Ovary (tissue), 9 donors: Measurements from ENCODE around the gene BUD31. TPM values are rescaled to one million over a fixed set of nuclear protein-coding genes. Genes with fewer than 3 reads are reported as not detected.
"Not testable (repeated sequence)": the region's sequence is repeated elsewhere in the genome, so short reads cannot be mapped to it uniquely, and the experiment has no call there.

Experiments used
- DNase-seq, 5 donors: peaks; one replicate each; pipeline ENCODE4 v3.0.0-alpha.2; 2019 to 2020
- H3K27ac ChIP-seq, 2 donors: fragments of 200-600 bp; one replicate each; pipeline versions ENCODE4 v1.5.1 to v1.8.0; 2019 to 2022
- H3K27me3 ChIP-seq: fragments of 200-600 bp; one replicate; pipeline ENCODE4 v1.8.0; 2022
- H3K36me3 ChIP-seq: fragments of 200-600 bp; sonication (generic); one replicate; pipeline ENCODE4 v1.5.1; 2019
- H3K4me1 ChIP-seq: one replicate; pipeline ENCODE4 v1.8.1; 2013; ENCODE audit warnings: mild to moderate bottlenecking, moderate library complexity; ENCODE audit not compliant: insufficient read depth
- H3K4me3 ChIP-seq: fragments of 200-600 bp; sonication (generic); one replicate; pipeline ENCODE4 v1.5.1; 2017
- H3K9me3 ChIP-seq, 2 donors: fragments of 200-600 bp in 1 of 2; sonication (generic) in 1 of 2; one replicate each; pipeline versions ENCODE4 v1.5.1 to v1.8.1; 2013 to 2019; ENCODE audit warnings: mild to moderate bottlenecking in 1 of 2, moderate library complexity in 1 of 2
- EP300 ChIP-seq: sonication (generic); formaldehyde crosslinking; IDR thresholded peaks from one replicate; pipeline ENCODE4 v1.6.1; 2017; ENCODE audit warnings: antibody characterized with exemption
- POLR2A ChIP-seq: fragments of 450-650 bp; IDR thresholded peaks from one replicate; pipeline ENCODE4 v1.6.1; 2017; ENCODE audit warnings: antibody characterized with exemption, mild to moderate bottlenecking, moderate library complexity
- WGBS, 3 donors: extraction: QIAGEN DNeasy Blood & Tissue Kit in 1 of 3; methylation state at CpG; one replicate each; pipeline versions ENCODE4 v1.1.5 to v1.1.7; 2013 to 2017; 5-methylcytosine and 5-hydroxymethylcytosine counted together
- intact Hi-C, 4 donors: fragments of 100-400 bp; cut with DNase I; formaldehyde crosslinking; loops; one replicate each; pipeline versions ENCODE4 v1.11.0 to v1.15.1; 2022 to 2023
- polyA plus RNA-seq, 2 donors: library from polyadenylated mRNA; stranded (reverse); fragments of 200-250 nt in 1 of 2; fragments of 350-450 nt in 1 of 2; fragmentation: Illumina TruSeq in 1 of 2; extraction: RNeasy Lipid Tissue Mini Kit (QIAGEN cat#74804) in 1 of 2; gene quantifications; one replicate each; pipeline ENCODE4 v1.2.3, GENCODE V29; 2013 to 2014
- total RNA-seq, 7 donors: library from RNA; depleted of rRNA in 2 of 7; stranded (reverse); fragments of >200 nt in 2 of 7; fragmentation: NEBNext Ultra II Directional in 3 of 7; extraction: Animal tissue kit (Norgen Biotek cat#: 25700) in 3 of 7; gene quantifications; one replicate each; pipeline versions ENCODE4 v1.1.0 to v1.2.4, GENCODE V29; 2016 to 2023
- TF ChIP-seq, protein P1 (sequence below), 3 donors: fragments of 450-650 bp in 2 of 3; fragments of 200-600 bp in 1 of 3; IDR thresholded peaks; one replicate each; pipeline versions ENCODE4 v1.5.1 to v1.8.0; 2016 to 2022; ENCODE audit warnings: antibody characterized with exemption in 3 of 3, mild to moderate bottlenecking in 1 of 3
- donor health status: DM: no; HTN: no; CAD: no; lungs with moderate emphysema.
- donor health status: DM: no; HTN: no; CAD: no.
- donor health status: Bipolar disorder and iron deficiency.
- donor health status: DM: yes; HTN: yes; CAD: no.
- donor health status: DM: no; HTN: no; CAD: no.
- donor health status: DM: yes; HTN: yes; CAD: no.

Gene BUD31
- total and polyA plus RNA-seq, 9 donors, result 44.4 to 157 (median 65.2) TPM

DNA sequence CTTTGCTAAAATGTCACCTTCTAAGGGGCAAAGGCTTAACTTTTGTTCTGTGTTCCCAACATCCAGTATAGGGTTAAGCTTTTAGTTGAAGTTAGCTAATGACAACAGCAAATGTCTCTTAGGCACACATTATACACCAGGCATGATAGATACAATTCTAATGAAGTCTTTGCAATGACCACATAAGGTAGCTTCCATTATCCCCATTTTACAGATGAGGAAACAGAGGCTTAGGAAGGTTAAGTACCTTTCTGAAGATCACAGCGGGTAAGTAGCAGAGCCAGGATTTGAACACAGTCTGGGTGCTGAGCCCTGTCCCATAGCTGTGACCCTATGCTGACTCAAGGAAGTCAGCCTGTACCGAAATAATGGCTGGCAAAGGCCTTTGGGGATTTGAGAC, 1.9 kb downstream of the BUD31 start:
- Histone ChIP-seq H3K36me3 (no peaks in the 10 kb centered on the region), H3K9me3 (no peaks in the 10 kb centered on the region), H3K27me3 (no peaks in the 10 kb centered on the region), H3K4me1 (peaks cover 8% of the 10 kb centered on the region), H3K27ac (no peak overlapping the region), H3K4me3 (no peak overlapping the region)
- WGBS, 3 donors, result 92 to 98% (median 93%) methylated on average over 2 of the region's 2 CpGs
- intact Hi-C loops, result no loop called here
- TF ChIP-seq, protein P1, sequence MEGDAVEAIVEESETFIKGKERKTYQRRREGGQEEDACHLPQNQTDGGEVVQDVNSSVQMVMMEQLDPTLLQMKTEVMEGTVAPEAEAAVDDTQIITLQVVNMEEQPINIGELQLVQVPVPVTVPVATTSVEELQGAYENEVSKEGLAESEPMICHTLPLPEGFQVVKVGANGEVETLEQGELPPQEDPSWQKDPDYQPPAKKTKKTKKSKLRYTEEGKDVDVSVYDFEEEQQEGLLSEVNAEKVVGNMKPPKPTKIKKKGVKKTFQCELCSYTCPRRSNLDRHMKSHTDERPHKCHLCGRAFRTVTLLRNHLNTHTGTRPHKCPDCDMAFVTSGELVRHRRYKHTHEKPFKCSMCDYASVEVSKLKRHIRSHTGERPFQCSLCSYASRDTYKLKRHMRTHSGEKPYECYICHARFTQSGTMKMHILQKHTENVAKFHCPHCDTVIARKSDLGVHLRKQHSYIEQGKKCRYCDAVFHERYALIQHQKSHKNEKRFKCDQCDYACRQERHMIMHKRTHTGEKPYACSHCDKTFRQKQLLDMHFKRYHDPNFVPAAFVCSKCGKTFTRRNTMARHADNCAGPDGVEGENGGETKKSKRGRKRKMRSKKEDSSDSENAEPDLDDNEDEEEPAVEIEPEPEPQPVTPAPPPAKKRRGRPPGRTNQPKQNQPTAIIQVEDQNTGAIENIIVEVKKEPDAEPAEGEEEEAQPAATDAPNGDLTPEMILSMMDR (IDR thresholded peaks at IDR 0.05), result no peak
- TF ChIP-seq EP300 (no peak), POLR2A (no peak)
- DNase-seq, result no peak

DNA sequence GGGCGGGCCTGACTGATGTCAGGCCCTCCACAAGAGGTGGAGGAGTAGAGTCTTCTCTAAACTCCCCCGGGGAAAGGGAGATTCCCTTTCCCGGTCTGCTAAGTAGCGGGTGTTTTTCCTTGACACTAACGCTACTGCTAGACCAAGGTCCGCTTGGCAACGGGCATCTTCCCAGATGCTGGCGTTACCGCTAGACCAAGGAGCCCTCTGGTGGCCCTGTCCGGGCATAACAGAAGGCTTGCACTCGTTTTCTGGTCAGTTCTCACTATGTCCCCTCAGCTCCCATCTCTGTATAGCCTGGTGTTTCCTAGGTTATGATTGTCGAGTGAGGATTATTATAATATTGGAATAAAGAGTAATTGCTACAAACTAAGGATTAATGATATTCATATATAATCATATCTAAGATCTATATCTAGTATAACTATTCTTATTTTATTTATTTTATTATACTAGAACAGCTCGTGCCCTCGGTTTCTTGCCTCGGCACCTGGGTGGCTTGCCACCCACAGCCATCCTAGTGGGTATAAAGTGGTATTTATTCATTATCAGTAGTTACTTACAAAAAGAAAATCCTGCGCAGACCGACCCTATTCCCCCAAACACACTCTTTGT, 6.9 kb downstream of the BUD31 start:
- H3K27me3 ChIP-seq, H3K36me3 ChIP-seq, intact Hi-C loops, H3K9me3 ChIP-seq, H3K27ac ChIP-seq, H3K4me3 ChIP-seq, H3K4me1 ChIP-seq: not testable (repeated sequence)
- TF ChIP-seq, protein P1 (IDR thresholded peaks at IDR 0.05), result peak in 1 of 3 donors; percentile 36
- peak; percentile 58 to 80 (median 67) for DNase-seq
- WGBS, 3 donors, result 45 to 48% (median 46%) methylated on average over 17 of the region's 17 CpGs

DNA sequence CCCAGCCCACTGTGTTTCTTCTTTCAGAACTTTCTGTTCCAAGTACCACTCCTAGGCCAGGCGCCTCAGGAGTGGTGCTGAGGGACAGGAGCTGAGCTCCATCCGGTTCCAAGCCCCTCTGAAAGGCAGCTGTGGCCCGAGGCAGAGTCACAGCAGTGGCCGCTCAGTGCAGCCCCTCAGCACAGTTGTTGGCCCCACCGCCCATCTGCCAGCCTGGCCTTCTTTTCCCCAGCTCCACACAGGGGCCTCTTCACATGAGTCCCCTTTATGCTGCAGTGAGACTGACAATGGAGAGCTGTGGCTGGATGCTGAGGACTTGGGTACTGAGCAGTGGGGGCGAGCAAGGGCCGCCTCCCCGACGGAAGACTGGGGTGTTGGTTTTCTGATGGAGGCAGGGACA, 9.5 kb downstream of the BUD31 start:
- Histone ChIP-seq H3K27me3 (no peaks in the 10 kb centered on the region), H3K27ac (no peak overlapping the region), H3K4me3 (no peak overlapping the region), H3K9me3 (no peaks in the 10 kb centered on the region), H3K4me1 (no peaks in the 10 kb centered on the region), H3K36me3 (no peaks in the 10 kb centered on the region)
- WGBS, 3 donors, result 78 to 89% (median 84%) methylated on average over 9 of the region's 9 CpGs
- intact Hi-C loops, result no loop called here
- TF ChIP-seq POLR2A (no peak), EP300 (no peak)
- TF ChIP-seq, protein P1 (IDR thresholded peaks at IDR 0.05), result no peak
- no peak for DNase-seq

DNA sequence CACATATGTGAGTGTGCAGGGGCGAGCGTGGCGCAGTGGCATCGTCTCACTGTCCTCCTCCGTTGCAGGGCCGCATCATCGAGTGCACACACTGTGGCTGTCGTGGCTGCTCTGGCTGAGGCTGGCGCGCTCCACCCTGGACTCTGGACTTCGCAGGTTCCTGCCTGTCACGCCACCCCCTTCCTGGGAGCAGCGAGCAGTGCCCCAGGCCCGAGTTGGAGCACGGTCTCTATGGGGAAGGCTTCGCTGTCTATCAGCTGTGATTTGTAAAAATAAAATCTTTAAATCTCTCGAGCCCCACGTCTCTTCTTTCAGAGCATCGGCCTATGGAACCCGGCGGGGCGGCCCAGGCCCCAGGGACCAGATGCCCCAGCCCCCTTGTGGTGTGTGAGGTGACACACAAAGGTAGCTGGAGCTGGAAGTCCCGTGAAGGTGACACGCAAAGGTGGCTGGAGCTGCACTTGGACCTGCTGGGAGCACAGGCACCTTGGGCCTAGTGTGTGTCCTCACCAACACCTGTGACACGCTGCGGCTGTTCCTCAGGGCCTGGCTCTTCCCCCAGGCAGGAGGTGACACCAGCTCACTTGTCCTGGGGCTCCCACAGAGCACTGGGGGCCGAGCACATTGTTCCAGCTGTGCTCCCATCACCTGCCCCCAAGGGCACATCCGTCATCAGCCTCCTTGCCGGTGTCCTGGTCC, 10.7 kb downstream of the BUD31 start:
- Histone ChIP-seq H3K27ac (no peak overlapping the region), H3K4me1 (no peaks in the 10 kb centered on the region), H3K27me3 (no peaks in the 10 kb centered on the region), H3K4me3 (no peak overlapping the region), H3K9me3 (no peaks in the 10 kb centered on the region), H3K36me3 (no peaks in the 10 kb centered on the region)
- 84 to 89% (median 84%) methylated on average over 29 of the region's 29 CpGs for WGBS, 3 donors
- no peak for DNase-seq
- TF ChIP-seq, protein P1 (IDR thresholded peaks at IDR 0.05), result no peak
- no peak for TF ChIP-seq POLR2A
- intact Hi-C loops, result no loop called here
